ENCODE measurements around the gene MARCHF11.

- TF ChIP-seq CTCF (IDR thresholded peaks at IDR 0.05) = no peak
- TF ChIP-seq REST (IDR thresholded peaks at IDR 0.05; ENCODE audit: insufficient read depth in 1 of 2, low read depth in 2 of 2, low read length in 1 of 2) = no peak
- no peak for TF ChIP-seq POLR2AphosphoS5 (IDR thresholded peaks at IDR 0.05; ENCODE audit: low read depth, low read length)
Measured at GRCh38 chr5:16048132-16048531, 131.5 kb downstream of the MARCHF11 start.

Measured in Panc1 (cell line).